ENCODE measurements around the gene ARIH1.
"Not testable (repeated sequence)": the region's sequence is repeated elsewhere in the genome, so short reads cannot be mapped to it uniquely, and the experiment has no call there.

GRCh38 chr15:72623854-72624253 lies 149.7 kb downstream of the ARIH1 start:
- TF ChIP-seq CTCF (IDR thresholded peaks at IDR 0.05; ENCODE audit: extremely low read depth in 1 of 2, insufficient read depth in 1 of 2, low read depth in 1 of 2, low read length in 2 of 2); POLR2A (IDR thresholded peaks at IDR 0.05; ENCODE audit: low read depth, low read length); POLR2AphosphoS5 (IDR thresholded peaks at IDR 0.05; ENCODE audit: insufficient read depth, low read depth, low read length); MAX (IDR thresholded peaks at IDR 0.05; ENCODE audit: insufficient read depth, insufficient read length); EZH2 (IDR thresholded peaks at IDR 0.05; ENCODE audit: borderline replicate concordance, low read depth, low read length, severe bottlenecking); JUN (IDR thresholded peaks at IDR 0.05; ENCODE audit: borderline replicate concordance, insufficient read depth, insufficient read length, low read depth); GATA2 (IDR thresholded peaks at IDR 0.05; ENCODE audit: insufficient read depth, insufficient read length, low read depth, low read length); FOS (IDR thresholded peaks at IDR 0.05; ENCODE audit: borderline replicate concordance, insufficient read depth, low read length): not testable (repeated sequence)

Data from endothelial cell of umbilical vein (primary cell).